Left hindlimb (tissue), 1 donor: Measurements from ENCODE around the gene ETS1.

Experiments used
- DNase-seq: peaks from one replicate; pipeline ENCODE4 v3.0.0-alpha.2; 2018

Gene ETS1

GRCh38 chr11:128517451-128518230 lies 69.7 kb downstream of the ETS1 start:
- no peak for DNase-seq

- no peak for DNase-seq
Observed at GRCh38 chr11:128516886-128517285, 70.5 kb downstream of the ETS1 start.

DNA sequence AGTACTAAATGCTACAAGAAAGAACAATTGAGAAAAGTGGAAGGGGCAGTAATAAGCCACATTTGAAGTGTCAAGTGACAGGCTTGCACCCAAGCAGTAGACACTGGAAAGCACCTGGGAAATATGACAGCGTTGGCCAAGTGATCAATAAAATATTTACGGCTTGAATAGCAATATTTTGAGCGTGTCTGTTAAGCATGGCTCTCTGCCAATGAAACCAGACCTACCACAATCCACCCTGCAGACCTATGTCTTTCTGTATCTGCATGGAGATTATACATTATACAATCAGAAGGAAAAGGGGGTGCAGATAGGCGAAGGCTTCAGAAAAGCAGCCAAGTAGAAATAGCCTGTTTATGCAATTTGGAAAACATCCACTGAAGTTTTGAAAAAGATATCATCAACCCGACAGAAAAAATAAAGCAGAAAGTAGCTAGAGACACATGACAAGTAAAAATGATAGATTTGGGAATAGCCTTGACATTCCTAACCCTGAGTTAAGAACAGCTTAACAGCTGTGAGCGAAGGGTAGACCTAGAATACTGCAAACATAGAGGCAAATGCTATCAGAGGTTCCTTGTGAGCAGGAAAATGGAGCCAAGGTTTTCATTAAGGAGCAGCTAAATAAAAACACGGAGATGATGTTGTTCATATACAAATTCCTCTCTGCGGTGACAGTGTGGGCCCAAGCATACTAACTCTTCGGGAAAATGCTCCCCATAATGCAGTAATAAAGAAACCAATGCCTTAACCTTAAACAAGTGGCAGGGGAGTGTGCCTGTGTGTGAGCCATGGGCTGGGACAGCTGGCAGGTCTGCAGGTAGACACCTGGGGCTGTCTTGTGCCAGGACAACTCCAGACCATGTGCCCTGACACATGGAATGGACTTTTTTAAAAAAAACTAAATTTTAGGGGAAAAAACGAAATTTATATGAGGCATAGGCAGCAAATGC lies 71.3 kb downstream of the ETS1 start:
- DNase-seq, result no peak

GRCh38 chr11:128515086-128515485 lies 72.3 kb downstream of the ETS1 start:
- DNase-seq, result no peak

- DNase-seq, result no peak
Observed at GRCh38 chr11:128513915-128514681, 73.3 kb downstream of the ETS1 start.

- no peak for DNase-seq
Observed at GRCh38 chr11:128512474-128512996, 74.8 kb downstream of the ETS1 start.

DNA sequence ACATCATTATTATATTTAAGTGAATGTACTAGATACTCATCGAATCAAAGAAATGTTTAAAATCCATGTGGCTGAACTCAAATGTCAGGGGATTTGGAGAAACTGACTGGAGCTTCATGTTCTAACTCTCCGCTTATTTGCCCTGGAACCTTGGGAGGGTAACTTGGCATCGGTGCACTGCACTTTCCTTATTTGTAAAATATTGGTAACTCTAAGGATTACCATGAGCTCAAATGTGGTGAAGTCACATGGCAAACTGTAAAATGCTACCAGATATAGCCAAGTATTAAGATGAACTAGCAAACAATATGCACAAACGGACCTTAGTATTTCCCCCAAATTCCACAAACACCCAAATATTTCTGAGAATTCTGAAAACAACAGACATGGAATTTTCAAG lies 75.6 kb downstream of the ETS1 start:
- no peak for DNase-seq

DNA sequence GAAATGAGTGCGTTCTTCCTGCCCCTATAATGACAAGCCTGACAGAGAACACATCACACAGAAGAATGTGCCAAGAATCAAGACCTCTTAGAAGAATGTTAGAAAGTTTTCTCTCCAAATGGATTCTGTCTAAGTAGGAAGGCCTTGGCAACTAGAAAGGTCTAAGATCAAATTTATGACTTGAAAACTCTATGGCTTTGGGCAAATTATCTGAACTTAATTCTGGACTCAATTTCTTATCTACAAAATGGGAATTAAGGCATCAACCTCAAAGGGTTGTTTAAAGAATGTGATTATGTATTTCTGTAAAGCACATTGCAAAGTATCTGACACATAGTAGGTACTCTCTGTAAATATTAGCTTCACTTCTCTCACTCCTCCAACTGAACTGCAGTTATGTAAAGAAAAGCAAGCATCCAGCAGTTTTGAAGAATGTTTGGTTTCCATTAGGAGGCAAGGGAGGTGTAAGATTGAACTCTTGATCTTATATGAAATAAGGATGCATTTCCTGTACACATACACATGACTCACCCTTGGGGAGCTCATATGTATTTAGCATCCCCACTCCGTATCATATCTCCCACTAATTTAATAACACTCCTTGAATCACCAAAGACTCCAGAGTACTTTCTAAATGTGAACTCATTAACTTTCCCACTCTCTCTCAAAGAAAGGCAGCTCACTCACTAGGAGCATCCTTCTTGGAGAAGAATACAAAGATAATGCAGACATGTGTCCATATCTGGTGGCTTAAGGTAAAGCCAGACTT lies 77.6 kb downstream of the ETS1 start:
- no peak for DNase-seq

DNA sequence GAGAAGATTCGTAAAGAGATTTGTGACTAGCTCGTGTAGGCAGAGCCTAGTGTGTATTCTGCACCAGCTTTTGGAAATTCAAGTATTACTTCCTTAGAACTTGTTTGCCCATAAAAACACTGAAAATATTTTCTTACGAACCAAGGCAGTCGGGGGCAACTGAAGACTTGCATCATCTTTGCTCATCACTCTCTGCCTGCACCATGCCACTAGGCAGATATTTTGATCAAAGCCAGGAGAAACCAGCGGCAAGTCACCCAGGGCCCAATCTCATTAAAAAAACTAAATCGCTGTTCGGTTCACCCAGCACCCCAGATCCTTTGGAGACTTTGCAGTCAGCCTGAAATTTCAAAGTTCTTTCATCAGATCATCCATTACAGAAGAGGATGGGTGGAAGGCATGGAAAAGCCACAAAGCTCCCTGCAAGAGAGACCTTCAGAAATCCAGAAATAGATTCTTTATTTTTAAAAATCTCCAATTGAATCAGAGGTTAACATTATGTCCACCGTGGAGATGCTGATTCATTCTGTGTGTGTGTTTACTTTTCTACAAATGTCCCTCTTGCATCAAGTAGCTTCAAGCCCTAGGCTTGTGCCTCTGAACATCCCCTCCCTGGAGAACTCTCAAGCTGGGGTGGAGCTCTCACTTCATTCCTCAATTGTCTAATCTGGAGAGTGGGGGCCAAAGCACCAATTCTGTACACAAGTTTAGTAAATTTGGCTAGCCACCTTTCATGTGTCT lies 78.4 kb downstream of the ETS1 start:
- DNase-seq, result no peak

DNA sequence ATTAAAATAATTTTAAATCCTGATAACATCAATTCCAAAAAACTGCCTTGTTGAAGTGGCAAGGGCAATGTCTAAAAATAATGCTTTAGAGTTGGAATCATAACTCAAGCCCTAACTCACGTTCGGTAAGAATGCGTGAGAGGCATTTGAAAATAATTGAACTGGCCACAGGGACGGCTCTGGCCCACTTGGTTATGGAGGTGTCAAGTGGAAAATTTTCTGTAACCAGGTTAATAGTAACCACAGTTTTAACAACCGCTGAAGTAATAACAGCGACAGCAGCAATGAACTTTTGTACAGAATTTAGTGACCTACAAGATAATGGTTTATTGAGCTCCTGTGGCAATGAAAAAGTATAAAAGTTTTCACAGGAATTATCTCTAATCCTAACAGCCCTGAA lies 79.4 kb downstream of the ETS1 start:
- no peak for DNase-seq

DNA sequence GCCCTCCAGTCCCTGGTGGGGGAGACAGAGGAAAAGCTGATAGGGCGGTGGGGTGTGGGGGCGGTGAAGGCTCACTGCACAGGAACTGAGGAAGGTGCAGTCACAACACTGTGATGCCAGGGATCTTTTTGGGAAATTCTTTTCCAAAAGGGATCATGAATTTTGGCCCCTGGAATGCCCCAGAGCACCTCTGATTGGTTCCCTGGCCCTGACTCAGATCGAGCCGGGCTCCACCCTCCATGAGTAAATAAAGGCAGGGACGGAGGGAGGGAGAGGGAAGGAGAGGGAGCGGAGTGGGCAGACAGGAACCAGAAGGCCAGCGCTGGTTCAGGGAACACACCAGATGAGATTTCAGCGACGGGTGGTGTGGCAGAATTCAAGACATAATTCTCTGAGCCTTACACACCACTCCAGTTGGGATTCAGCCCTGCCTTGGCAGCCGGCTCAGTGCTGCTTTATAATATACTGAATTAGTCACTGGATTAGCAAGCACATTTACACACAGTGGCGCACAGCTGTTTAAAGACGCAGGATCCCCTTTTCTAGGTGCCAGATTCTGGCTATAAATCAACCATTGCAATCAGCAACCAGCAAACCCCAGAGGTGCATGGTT lies 80.3 kb downstream of the ETS1 start:
- peak; percentile 85 for DNase-seq

GRCh38 chr11:128506356-128506755 lies 81.0 kb downstream of the ETS1 start:
- no peak for DNase-seq

DNA sequence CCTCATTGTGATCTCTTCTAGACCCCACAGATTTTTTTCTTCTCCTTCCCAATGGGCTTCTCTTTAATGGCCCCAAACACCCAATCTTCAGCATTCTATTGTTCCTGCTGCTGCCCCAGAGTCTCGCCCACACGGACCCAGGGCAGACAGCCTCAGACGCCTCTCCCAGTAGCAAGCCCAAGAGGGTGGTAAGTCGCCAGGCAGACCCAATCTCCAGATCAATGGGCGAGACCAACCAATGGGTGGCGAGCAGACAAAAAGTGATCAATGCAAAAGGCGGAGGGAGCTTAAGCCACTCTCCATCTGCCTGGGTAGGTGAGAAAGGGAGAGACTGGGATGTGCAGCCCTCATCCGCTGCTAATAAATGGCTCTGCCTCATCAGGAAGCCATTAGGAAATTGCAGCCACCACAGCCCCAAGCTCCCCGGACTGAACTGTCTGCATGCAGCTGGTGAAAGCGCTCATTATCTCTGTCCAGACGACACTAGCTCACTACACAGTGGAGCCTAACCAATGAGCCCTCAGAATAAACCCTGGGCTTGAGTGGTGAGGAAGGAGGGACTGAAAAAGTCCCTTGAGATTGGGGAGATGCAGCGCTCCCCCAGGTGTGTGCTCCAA lies 81.8 kb downstream of the ETS1 start:
- DNase-seq, result no peak

DNA sequence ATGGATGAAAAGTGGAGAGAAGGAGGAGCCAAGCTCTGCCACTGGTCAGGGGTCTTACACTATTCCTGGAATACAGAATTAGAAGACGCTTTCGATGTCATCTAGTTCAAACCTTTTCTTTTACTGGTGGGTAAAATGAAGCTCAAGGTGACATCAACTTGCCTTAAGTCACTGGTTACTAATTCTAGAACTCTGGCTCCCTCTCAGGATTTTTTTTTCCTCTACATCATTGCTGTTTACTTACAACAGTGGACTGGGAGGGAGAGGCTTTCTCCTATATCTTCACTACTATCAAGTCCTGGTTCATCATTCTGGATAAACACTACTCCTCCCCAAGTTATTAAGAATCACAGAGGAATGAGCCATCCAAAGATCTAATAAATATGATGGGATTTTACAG lies 82.9 kb downstream of the ETS1 start:
- no peak for DNase-seq

DNA sequence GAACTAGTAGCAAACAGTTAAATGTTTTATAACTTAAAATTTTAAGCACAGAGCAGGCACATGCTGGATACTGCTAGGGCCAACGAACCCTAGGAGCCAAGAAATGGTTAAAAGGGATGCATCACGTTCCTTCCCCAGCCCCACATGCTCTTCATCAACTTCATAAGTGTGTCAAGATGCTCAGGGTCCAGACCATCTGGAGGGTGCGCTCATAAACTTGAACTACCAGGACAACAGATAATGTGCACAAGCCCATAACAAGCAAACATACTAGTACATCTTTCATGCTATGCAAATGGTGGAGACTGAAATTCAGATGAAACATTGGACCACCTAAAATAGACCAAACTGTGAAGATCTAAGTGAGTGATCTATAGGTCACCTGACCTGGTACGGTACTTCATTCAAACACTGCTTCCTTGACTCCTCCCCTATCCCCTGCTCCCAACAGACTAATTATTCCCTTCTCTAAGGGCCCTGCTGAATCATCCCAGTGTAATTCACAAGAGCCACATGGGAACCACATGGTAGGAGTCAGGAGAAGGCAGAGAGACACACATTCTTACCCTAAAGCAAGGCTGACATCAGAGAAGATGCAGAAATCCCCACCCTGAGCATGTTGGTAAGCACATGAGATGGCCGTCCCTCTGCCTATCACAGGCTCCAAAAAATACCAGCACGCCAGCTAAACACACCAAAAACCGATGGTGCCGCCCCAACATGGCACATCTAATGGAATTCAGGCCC lies 83.9 kb downstream of the ETS1 start:
- DNase-seq, result no peak

- DNase-seq, result no peak
Observed at GRCh38 chr11:128502726-128503125, 84.6 kb downstream of the ETS1 start.

- DNase-seq, result peak; percentile 67
Observed at GRCh38 chr11:128501632-128502549, 85.5 kb downstream of the ETS1 start.

GRCh38 chr11:128501008-128501407 lies 86.3 kb downstream of the ETS1 start:
- no peak for DNase-seq

DNA sequence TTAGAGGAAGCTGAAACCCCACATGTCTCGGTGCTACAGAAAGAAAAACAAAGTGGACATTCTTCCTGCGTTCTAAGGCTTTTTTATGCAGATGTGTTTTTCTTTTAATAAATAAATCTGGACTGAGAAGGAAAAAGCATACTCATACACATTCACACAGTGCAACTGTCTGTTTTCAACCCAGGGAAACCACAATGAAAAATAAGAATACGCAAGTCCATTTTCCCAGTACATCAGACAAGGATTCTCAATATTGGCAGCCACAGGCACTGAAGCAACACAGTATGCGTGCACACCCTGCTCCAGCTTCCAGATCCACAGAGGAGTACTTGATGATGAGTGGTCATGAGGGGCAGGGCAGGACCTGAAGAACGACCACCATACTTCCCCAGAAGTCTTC lies 86.9 kb downstream of the ETS1 start:
- no peak for DNase-seq
